HEK293 (cell line): Measurements from ENCODE around the gene RAMAC.
"Not testable (repeated sequence)": the region's sequence is repeated elsewhere in the genome, so short reads cannot be mapped to it uniquely, and the experiment has no call there.

Experiments
- CTCF ChIA-PET: fragments of 350-600 bp; formaldehyde crosslinking; extraction: SDS; loops from one replicate; lab custom pipeline; 2021; ENCODE audit warnings: antibody characterized with exemption; lab: Yijun Ruan, JAX
- POLR2A ChIA-PET: fragments of 300-600 bp; formaldehyde crosslinking; extraction: SDS; loops from one replicate; lab custom pipeline; 2020; ENCODE audit warnings: antibody characterized with exemption, inconsistent platforms; lab: Yijun Ruan, JAX
- H3K27ac ChIP-seq: fragments of 200-500 bp; sonication (Bioruptor generic); 2 replicates; pipeline ENCODE4 v1.5.1; 2014; ENCODE audit warnings: low read depth, low read length, control low read depth, inconsistent platforms; ENCODE audit errors: extremely low read depth
- H3K36me3 ChIP-seq, 2 experiments: fragments of 200-500 bp in 1 of 2; sonication (Bioruptor generic) in 1 of 2; 1 replicate in 1 of 2; 2 replicates in 1 of 2; pipeline ENCODE4 v1.5.1; 2014 to 2017; ENCODE audit warnings: inconsistent platforms in 2 of 2, low read length in 2 of 2; ENCODE audit not compliant: control insufficient read depth in 2 of 2, insufficient read depth in 1 of 2
- H3K4me1 ChIP-seq: fragments of 200-500 bp; sonication (Bioruptor generic); 2 replicates; pipeline ENCODE4 v1.5.1; 2014; ENCODE audit warnings: mild to moderate bottlenecking, low read length, inconsistent platforms; ENCODE audit not compliant: control insufficient read depth, insufficient read depth
- H3K4me3 ChIP-seq: 2 replicates; pipeline ENCODE4 v1.5.1; 2011; ENCODE audit warnings: low read depth, mild to moderate bottlenecking, control low read depth, low read length, moderate library complexity
- H3K9me3 ChIP-seq: fragments of 200-500 bp; sonication (Bioruptor generic); 2 replicates; pipeline ENCODE4 v1.5.1; 2014; ENCODE audit warnings: low read depth, low read length, inconsistent platforms; ENCODE audit not compliant: control insufficient read depth, insufficient read depth
- BCL11A ChIP-seq: fragments of 450-650 bp; formaldehyde crosslinking; IDR thresholded peaks from 2 replicates; pipeline ENCODE4 v1.5.1; 2016; ENCODE audit warnings: low read depth, missing biosample characterization, missing genetic modification characterization
- OVOL3 ChIP-seq: fragments of 450-650 bp; formaldehyde crosslinking; IDR thresholded peaks from 2 replicates; pipeline ENCODE4 v1.5.1; 2016; ENCODE audit warnings: missing biosample characterization, missing genetic modification characterization
- PBX3 ChIP-seq: sonication (generic); formaldehyde crosslinking; IDR thresholded peaks from 2 replicates; pipeline ENCODE4 v1.8.1; 2022; ENCODE audit warnings: mild to moderate bottlenecking, moderate library complexity, missing genetic modification reagents
- PRDM10 ChIP-seq: fragments of 450-650 bp; formaldehyde crosslinking; IDR thresholded peaks from 2 replicates; pipeline ENCODE4 v1.5.1; 2016; ENCODE audit warnings: missing biosample characterization, missing genetic modification characterization
- REST ChIP-seq: fragments of 450-650 bp; formaldehyde crosslinking; IDR thresholded peaks from 2 replicates; pipeline ENCODE4 v1.5.1; 2016; ENCODE audit warnings: missing biosample characterization, missing genetic modification characterization
- SP2 ChIP-seq: fragments of 450-650 bp; formaldehyde crosslinking; IDR thresholded peaks from 2 replicates; pipeline ENCODE4 v1.5.1; 2016; ENCODE audit warnings: missing biosample characterization, missing genetic modification characterization
- WT1 ChIP-seq: fragments of 450-650 bp; formaldehyde crosslinking; IDR thresholded peaks from 2 replicates; pipeline ENCODE4 v1.5.1; 2016; ENCODE audit warnings: missing biosample characterization, missing genetic modification characterization
- ZBTB1 ChIP-seq: fragments of 450-650 bp; formaldehyde crosslinking; IDR thresholded peaks from 2 replicates; pipeline ENCODE4 v1.5.1; 2016; ENCODE audit warnings: missing biosample characterization, missing genetic modification characterization
- ZBTB44 ChIP-seq: fragments of 450-650 bp; IDR thresholded peaks from 2 replicates; pipeline ENCODE4 v1.5.1; 2018; ENCODE audit warnings: missing biosample characterization, mild to moderate bottlenecking, missing genetic modification characterization
- ZFP69B ChIP-seq: fragments of 450-650 bp; formaldehyde crosslinking; IDR thresholded peaks from 2 replicates; pipeline ENCODE4 v1.5.1; 2016; ENCODE audit warnings: missing biosample characterization, missing genetic modification characterization
- ZNF114 ChIP-seq: fragments of 450-650 bp; formaldehyde crosslinking; IDR thresholded peaks from 2 replicates; pipeline ENCODE4 v1.5.0; 2017; ENCODE audit warnings: missing biosample characterization, missing genetic modification characterization
- ZNF121 ChIP-seq: fragments of 450-650 bp; formaldehyde crosslinking; IDR thresholded peaks from 2 replicates; pipeline ENCODE4 v1.5.1; 2016; ENCODE audit warnings: missing biosample characterization, missing genetic modification characterization
- ZNF140 ChIP-seq: fragments of 450-650 bp; formaldehyde crosslinking; IDR thresholded peaks from 2 replicates; pipeline ENCODE4 v1.5.1; 2016; ENCODE audit warnings: missing biosample characterization, missing genetic modification characterization
- ZNF146 ChIP-seq: fragments of 450-650 bp; formaldehyde crosslinking; IDR thresholded peaks from 2 replicates; pipeline ENCODE4 v1.5.1; 2016; ENCODE audit warnings: missing biosample characterization, missing genetic modification characterization
- ZNF184 ChIP-seq: fragments of 450-650 bp; IDR thresholded peaks from 2 replicates; pipeline ENCODE4 v1.5.1; 2018; ENCODE audit warnings: missing biosample characterization, mild to moderate bottlenecking, missing genetic modification characterization
- ZNF211 ChIP-seq: fragments of 450-650 bp; formaldehyde crosslinking; IDR thresholded peaks from 2 replicates; pipeline ENCODE4 v1.5.1; 2016; ENCODE audit warnings: low read depth, missing biosample characterization, missing genetic modification characterization
- ZNF214 ChIP-seq: fragments of 450-650 bp; formaldehyde crosslinking; IDR thresholded peaks from 2 replicates; pipeline ENCODE4 v1.5.1; 2017; ENCODE audit warnings: missing biosample characterization, mild to moderate bottlenecking, missing genetic modification characterization, borderline replicate concordance
- ZNF311 ChIP-seq: fragments of 450-650 bp; formaldehyde crosslinking; IDR thresholded peaks from 2 replicates; pipeline ENCODE4 v1.5.1; 2017; ENCODE audit warnings: missing biosample characterization, missing genetic modification characterization, borderline replicate concordance
- ZNF510 ChIP-seq: fragments of 450-650 bp; formaldehyde crosslinking; IDR thresholded peaks from 2 replicates; pipeline ENCODE4 v1.5.1; 2018; ENCODE audit warnings: mild to moderate bottlenecking, missing genetic modification characterization, missing biosample characterization; ENCODE audit not compliant: insufficient replicate concordance
- ZNF580 ChIP-seq: fragments of 450-650 bp; formaldehyde crosslinking; IDR thresholded peaks from 2 replicates; pipeline ENCODE4 v1.5.1; 2016; ENCODE audit warnings: missing biosample characterization, missing genetic modification characterization
- ZNF623 ChIP-seq: fragments of 450-650 bp; formaldehyde crosslinking; IDR thresholded peaks from 2 replicates; pipeline ENCODE4 v1.5.1; 2016; ENCODE audit warnings: missing biosample characterization, missing genetic modification characterization
- ZNF629 ChIP-seq: fragments of 450-650 bp; formaldehyde crosslinking; IDR thresholded peaks from 2 replicates; pipeline ENCODE4 v1.5.1; 2017; ENCODE audit warnings: missing biosample characterization, missing genetic modification characterization
- ZNF660 ChIP-seq: fragments of 450-650 bp; IDR thresholded peaks from 2 replicates; pipeline ENCODE4 v1.5.1; 2018; ENCODE audit warnings: missing biosample characterization, mild to moderate bottlenecking, missing genetic modification characterization

Gene RAMAC

GRCh38 chr15:83031234-83031633 is 45.2 kb downstream of the RAMAC start:
- H3K27ac ChIP-seq, CTCF ChIA-PET: not testable (repeated sequence)
- TF ChIP-seq ZNF146 (tag by site-specific recombination) (peak; percentile 95), ZNF580 (tag by site-specific recombination) (peak; percentile 56; the same call in 1 of the 2 replicates)
- TF ChIP-seq, all 188 proteins: peak for 2; not testable (repeated sequence) for 186
- POLR2A ChIA-PET, H3K9me3 ChIP-seq, H3K4me1 ChIP-seq, H3K4me3 ChIP-seq: not testable (repeated sequence)
- H3K36me3 ChIP-seq: peaks cover 39 to 63% of the 10 kb centered on the region in 2 experiments

GRCh38 chr15:83036253-83036652 is 50.2 kb downstream of the RAMAC start:
- Histone ChIP-seq H3K4me3 (no peak overlapping the region), H3K27ac (no peak overlapping the region), H3K4me1 (no peaks in the 10 kb centered on the region)
- no peak for TF ChIP-seq ZNF510 (tag by site-specific recombination)
- no peak for TF ChIP-seq ZNF211
- TF ChIP-seq ZNF623 (tag by site-specific recombination): no peak
- no peak for TF ChIP-seq BCL11A (tag by site-specific recombination)
- TF ChIP-seq ZNF660: no peak
- TF ChIP-seq ZNF629 (tag by site-specific recombination): no peak
- peak; percentile 47; the same call in 1 of the 2 replicates for TF ChIP-seq ZNF140 (tag by site-specific recombination)
- no peak for TF ChIP-seq ZFP69B (tag by site-specific recombination)
- no peak for TF ChIP-seq WT1
- TF ChIP-seq PRDM10 (tag by site-specific recombination): no peak
- TF ChIP-seq ZNF184 (tag by site-specific recombination): peak; percentile 95
- no peak for TF ChIP-seq OVOL3 (tag by site-specific recombination)
- TF ChIP-seq SP2: no peak
- TF ChIP-seq, all 188 proteins: peak for 2
- CTCF ChIA-PET: no interaction called here
- H3K9me3 ChIP-seq: no peaks in the 10 kb centered on the region
- peaks cover 36 to 51% of the 10 kb centered on the region in 2 experiments for H3K36me3 ChIP-seq
- POLR2A ChIA-PET: no interaction called here

GRCh38 chr15:83039206-83039605 is 53.2 kb downstream of the RAMAC start:
- ChIA-PET POLR2A (no interaction called here), CTCF (no interaction called here)
- Histone ChIP-seq H3K36me3 (peaks cover 38 to 43% of the 10 kb centered on the region in 2 experiments), H3K27ac (no peak overlapping the region), H3K4me3 (no peak overlapping the region), H3K4me1 (no peaks in the 10 kb centered on the region), H3K9me3 (no peaks in the 10 kb centered on the region)
- no peak for TF ChIP-seq ZNF121
- TF ChIP-seq ZBTB1 (tag by site-specific recombination): no peak
- TF ChIP-seq ZNF510 (tag by site-specific recombination): no peak
- no peak for TF ChIP-seq REST (tag by site-specific recombination)
- TF ChIP-seq ZNF311: no peak
- no peak for TF ChIP-seq ZNF114 (tag by site-specific recombination)
- no peak for TF ChIP-seq ZBTB44 (tag by site-specific recombination)
- no peak for TF ChIP-seq ZNF214 (tag by site-specific recombination)
- TF ChIP-seq PBX3: no peak
